Upper lobe of left lung (tissue), 6 donors: ENCODE results near the gene ALPP. TPM values are rescaled to one million over a fixed set of nuclear protein-coding genes. Genes with fewer than 3 reads are reported as not detected.
"Not testable (repeated sequence)": the region's sequence is repeated elsewhere in the genome, so short reads cannot be mapped to it uniquely, and the experiment has no call there.

Experiments used
- ATAC-seq, 2 donors: fragments of 200-7000 bp; cut with Tn5 transposase; one replicate each; pipeline ENCODE4 v1.9.1; 2022; ENCODE audit warnings: mild to moderate bottlenecking in 2 of 2, moderate library complexity in 2 of 2; ENCODE audit not compliant: low FRiP score in 2 of 2
- DNase-seq, 2 donors: peaks; one replicate each; pipeline ENCODE4 v3.0.0-alpha.2; 2019 to 2020
- H3K27ac ChIP-seq, 4 donors: fragments of 200-600 bp; sonication (generic); one replicate each; pipeline ENCODE4 v1.5.1; 2016 to 2019
- H3K27me3 ChIP-seq, 4 donors: fragments of 200-600 bp; sonication (generic); one replicate each; pipeline ENCODE4 v1.5.1; 2017 to 2019
- H3K36me3 ChIP-seq, 4 donors: fragments of 200-600 bp; sonication (generic); one replicate each; pipeline ENCODE4 v1.5.1; 2016 to 2019
- H3K4me1 ChIP-seq, 4 donors: fragments of 200-600 bp; sonication (generic); one replicate each; pipeline ENCODE4 v1.5.1; 2018 to 2019
- H3K4me3 ChIP-seq, 4 donors: fragments of 200-600 bp; sonication (generic); one replicate each; pipeline ENCODE4 v1.5.1; 2017 to 2019; ENCODE audit warnings: mild to moderate bottlenecking in 2 of 4, moderate library complexity in 1 of 4
- H3K9me3 ChIP-seq, 4 donors: fragments of 200-600 bp; sonication (generic); one replicate each; pipeline ENCODE4 v1.5.1; 2018 to 2019
- CTCF ChIP-seq, 6 experiments: fragments of 450-650 bp in 4 of 6; fragments of 200-600 bp in 2 of 6; sonication (generic) in 2 of 6; IDR thresholded peaks; one replicate each; pipeline ENCODE4 v1.5.1; 2016 to 2019; ENCODE audit warnings: antibody characterized with exemption in 6 of 6
- EP300 ChIP-seq, 4 donors: sonication (generic); formaldehyde crosslinking; IDR thresholded peaks; one replicate each; pipeline ENCODE4 v1.5.1; 2017; ENCODE audit warnings: antibody characterized with exemption in 4 of 4, control low read depth in 2 of 4
- POLR2A ChIP-seq, 4 donors: fragments of 450-650 bp; IDR thresholded peaks; one replicate each; pipeline ENCODE4 v1.5.1; 2016 to 2017; ENCODE audit warnings: antibody characterized with exemption in 4 of 4, mild to moderate bottlenecking in 2 of 4
- POLR2AphosphoS5 ChIP-seq, 2 donors: sonication (generic); formaldehyde crosslinking; IDR thresholded peaks; one replicate each; pipeline ENCODE4 v1.5.1; 2017; ENCODE audit warnings: antibody characterized with exemption in 2 of 2
- WGBS, 2 donors: methylation state at CpG; one replicate each; pipeline ENCODE4 v1.1.5; 2017 to 2018; 5-methylcytosine and 5-hydroxymethylcytosine counted together
- total RNA-seq, 6 donors: library from RNA; depleted of rRNA in 4 of 6; stranded (reverse); fragments of >200 nt in 4 of 6; gene quantifications; one replicate each; pipeline versions ENCODE4 v1.1.0 to v1.2.1, GENCODE V29; 2016 to 2021
- donor health status: DM: no; HTN: no; CAD: no; lungs with moderate emphysema.
- donor health status: DM: no; HTN: yes; CAD: no; lungs with severe emphysema.

ALPP gene
- total RNA-seq, 6 donors from 2014 or later = 4.8 to 59.1 (median 30.8) TPM

GRCh38 chr2:232332940-232333259 lies 45.7 kb upstream of the ALPP start:
- H3K27me3 ChIP-seq = no peaks in the 10 kb centered on the region
- no peaks in the 10 kb centered on the region for H3K9me3 ChIP-seq
- no peak overlapping the region for H3K4me3 ChIP-seq
- peak in 1 of 2 donors; percentile 15 for DNase-seq
- 86 to 92% methylated on average over 10 of the region's 10 CpGs for WGBS, 2 donors
- peaks cover 0 to 19% (median 3%) of the 10 kb centered on the region in 4 donors for H3K36me3 ChIP-seq
- no peak overlapping the region for H3K27ac ChIP-seq
- H3K4me1 ChIP-seq = no peaks in the 10 kb centered on the region
- TF ChIP-seq POLR2AphosphoS5 (IDR thresholded peaks at IDR 0.05) (no peak), POLR2A (IDR thresholded peaks at IDR 0.05) (no peak), EP300 (IDR thresholded peaks at IDR 0.05) (no peak), CTCF (IDR thresholded peaks at IDR 0.05) (no peak)
- no peak for ATAC-seq

- 92 to 96% methylated on average over 14 to 28 of the region's 28 CpGs for WGBS, 2 donors
- DNase-seq = peak in 1 of 2 donors; percentile 19
These were observed 45.0 kb upstream of the ALPP start for GRCh38 chr2:232333361-232334135.

DNA sequence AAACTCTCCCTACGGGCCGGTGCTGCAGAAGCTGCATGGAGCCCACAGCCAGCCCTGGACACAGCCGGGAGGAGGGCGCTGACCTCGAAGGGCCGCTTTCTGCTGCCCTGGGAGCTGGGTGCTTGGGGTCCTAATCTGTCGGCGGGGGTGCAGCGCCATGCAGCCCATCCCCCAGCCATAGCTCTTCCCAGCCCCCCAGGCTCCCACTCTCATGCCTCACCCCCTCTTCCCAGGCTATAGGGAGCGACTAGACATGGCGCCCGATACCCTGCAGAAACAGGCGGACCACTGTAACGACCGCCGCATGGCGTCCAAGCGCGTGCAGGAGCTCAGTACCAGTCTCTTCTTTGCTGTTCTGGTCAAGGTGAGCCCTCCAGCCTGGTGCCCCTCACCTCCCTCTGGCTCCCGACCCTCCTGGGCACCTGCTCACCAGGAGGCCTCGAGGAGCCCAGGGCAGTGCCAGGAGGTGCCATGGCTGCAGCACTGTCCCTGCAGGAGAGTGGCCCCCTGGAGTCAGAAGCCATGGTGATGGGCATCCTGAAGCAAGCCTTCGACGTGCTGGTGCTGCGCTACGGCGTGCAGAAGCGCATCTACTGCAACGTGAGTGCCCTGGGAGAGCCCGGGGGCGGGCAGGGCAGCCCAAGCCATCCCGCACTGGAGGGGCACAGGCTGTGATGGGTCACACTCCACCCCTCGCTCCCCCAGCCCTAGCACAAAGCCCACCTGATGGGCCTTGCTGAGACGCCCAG lies 44.2 kb upstream of the ALPP start:
- DNase-seq = peak in 1 of 2 donors; percentile 16
- not testable (repeated sequence) for ATAC-seq, H3K9me3 ChIP-seq, H3K4me3 ChIP-seq, H3K27ac ChIP-seq, H3K4me1 ChIP-seq, H3K27me3 ChIP-seq
- peaks cover 0 to 19% (median 3%) of the 10 kb centered on the region in 4 donors for H3K36me3 ChIP-seq
- 95 to 96% methylated on average over 5 to 28 of the region's 33 CpGs for WGBS, 2 donors

More at GRCh38 chr2:232333361-232334135, 45.0 kb upstream of the ALPP start:
- Histone ChIP-seq H3K9me3 (no peaks in the 10 kb centered on the region), H3K27me3 (no peaks in the 10 kb centered on the region), H3K4me1 (no peaks in the 10 kb centered on the region), H3K27ac (no peak overlapping the region), H3K36me3 (peaks cover 0 to 19% (median 3%) of the 10 kb centered on the region in 4 donors), H3K4me3 (no peak overlapping the region)
- TF ChIP-seq POLR2A (IDR thresholded peaks at IDR 0.05) (no peak), EP300 (IDR thresholded peaks at IDR 0.05) (no peak), CTCF (IDR thresholded peaks at IDR 0.05) (peak in 2 of 6 experiments; percentile 11 to 13), POLR2AphosphoS5 (IDR thresholded peaks at IDR 0.05) (no peak)
- ATAC-seq = no peak

DNA sequence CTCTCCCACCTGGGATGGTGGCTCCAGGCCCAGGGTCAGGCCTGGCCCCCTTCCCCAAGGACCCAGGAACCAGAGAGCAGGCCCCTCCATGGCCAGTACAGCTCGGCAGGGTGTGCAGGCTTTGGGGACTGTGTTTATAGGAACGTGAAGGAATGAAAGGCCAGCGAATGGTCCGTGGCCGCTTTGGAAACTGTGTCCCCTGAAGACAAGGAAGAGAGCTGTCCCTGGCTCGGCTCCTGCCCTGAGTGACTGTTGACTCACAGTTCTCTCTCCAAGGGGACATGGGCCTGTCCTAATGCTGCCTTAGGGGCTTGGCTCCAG lies 43.7 kb upstream of the ALPP start:
- peak in 1 of 2 donors; percentile 2 for DNase-seq
- ATAC-seq, H3K4me3 ChIP-seq, H3K9me3 ChIP-seq, H3K27ac ChIP-seq, H3K4me1 ChIP-seq, H3K27me3 ChIP-seq: not testable (repeated sequence)
- peaks cover 0 to 19% (median 3%) of the 10 kb centered on the region in 4 donors for H3K36me3 ChIP-seq
- WGBS, 2 donors = 93% methylated on average over 3 of the region's 6 CpGs; no CpG with 5 or more reads in 1 of the 2 donors

DNA sequence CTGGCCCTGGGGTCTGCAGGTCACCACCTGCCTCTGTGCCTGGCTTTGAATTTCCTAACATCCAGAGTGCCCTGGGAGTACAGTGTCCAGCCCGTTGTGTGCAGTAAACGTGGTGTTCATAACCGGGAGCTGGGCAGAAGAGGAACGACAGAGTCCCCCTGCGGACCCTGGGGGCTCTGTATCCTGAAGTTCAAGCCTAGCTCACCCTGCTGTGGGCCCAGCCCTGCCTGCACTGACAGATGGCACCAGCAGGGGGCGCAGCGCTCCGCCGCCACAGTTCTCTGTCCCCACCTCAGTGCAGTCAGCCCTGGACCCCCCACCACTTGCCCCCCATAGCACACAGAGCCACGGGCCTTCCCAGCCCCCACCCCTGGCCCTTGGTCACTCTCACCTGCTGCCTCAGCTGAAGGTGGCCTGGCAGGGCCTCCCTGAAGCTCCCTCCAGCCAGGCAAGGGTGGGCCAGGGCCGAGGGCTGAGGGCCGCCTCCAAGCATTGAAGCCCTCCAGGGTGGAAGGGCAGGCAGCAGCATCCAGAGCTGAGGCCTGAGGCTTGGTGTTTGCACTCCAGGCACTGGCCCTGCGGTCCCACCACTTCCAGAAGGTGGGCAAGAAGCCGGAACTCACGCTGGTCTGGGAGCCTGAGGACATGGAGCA lies 43.2 kb upstream of the ALPP start:
- H3K4me3 ChIP-seq, H3K9me3 ChIP-seq, H3K4me1 ChIP-seq, H3K27me3 ChIP-seq, H3K27ac ChIP-seq: not testable (repeated sequence)
- TF ChIP-seq CTCF (IDR thresholded peaks at IDR 0.05) = peak; percentile 18 to 53 (median 32)
- 61% methylated on average over 7 of the region's 15 CpGs; no CpG with 5 or more reads in 1 of the 2 donors for WGBS, 2 donors
- peak in 1 of 2 donors; percentile 34 for ATAC-seq
- peaks cover 0 to 19% (median 3%) of the 10 kb centered on the region in 4 donors for H3K36me3 ChIP-seq
- peak in 1 of 2 donors; percentile 19 for DNase-seq
